GM12878 (cell line): ENCODE results near the gene CREB5.

Source experiments
- BHLHE40 ChIP-seq, 2 experiments: fragments of 450-650 bp in 1 of 2; IDR thresholded peaks; 2 replicates each; pipeline ENCODE4 v1.6.1; 2011 to 2017; ENCODE audit warnings: low read depth in 2 of 2, borderline replicate concordance in 1 of 2, improper control_type of control experiment in 1 of 2, low read length in 1 of 2, mild to moderate bottlenecking in 1 of 2
- EGR1 ChIP-seq, 2 experiments: IDR thresholded peaks; 1 replicate in 1 of 2; 2 replicates in 1 of 2; pipeline ENCODE4 v1.6.1; 2011 to 2012; ENCODE audit warnings: low read depth in 2 of 2, low read length in 2 of 2, borderline replicate concordance in 1 of 2, mild to moderate bottlenecking in 1 of 2, moderate library complexity in 1 of 2
- MEF2A ChIP-seq: IDR thresholded peaks from 2 replicates; pipeline ENCODE4 v1.6.1; 2011; ENCODE audit warnings: low read depth, mild to moderate bottlenecking, low read length, moderate library complexity; ENCODE audit not compliant: insufficient read depth
- RFX5 ChIP-seq: IDR thresholded peaks from 2 replicates; pipeline ENCODE4 v1.6.1; 2011; ENCODE audit warnings: low read depth, low read length, improper control_type of control experiment
- TF ChIP-seq, protein P1 (sequence below), 3 experiments: IDR thresholded peaks in 2 of 3; conservative IDR thresholded peaks in 1 of 3; 2 replicates each; pipeline ENCODE4 v1.5.1; 2011; ENCODE audit warnings: low read depth in 3 of 3, low read length in 3 of 3, mild to moderate bottlenecking in 3 of 3, control low read depth in 2 of 3, moderate library complexity in 2 of 3, inconsistent platforms in 1 of 3, mixed read lengths in 1 of 3; ENCODE audit not compliant: control insufficient read depth in 2 of 3, insufficient read depth in 1 of 3; ENCODE audit errors: extremely low read depth in 1 of 3
- TF ChIP-seq, protein P2 (sequence below): fragments of 450-650 bp; formaldehyde crosslinking; IDR thresholded peaks from 2 replicates; pipeline ENCODE4 v1.4.0; 2020; ENCODE audit warnings: mild to moderate bottlenecking, moderate library complexity

DNA sequence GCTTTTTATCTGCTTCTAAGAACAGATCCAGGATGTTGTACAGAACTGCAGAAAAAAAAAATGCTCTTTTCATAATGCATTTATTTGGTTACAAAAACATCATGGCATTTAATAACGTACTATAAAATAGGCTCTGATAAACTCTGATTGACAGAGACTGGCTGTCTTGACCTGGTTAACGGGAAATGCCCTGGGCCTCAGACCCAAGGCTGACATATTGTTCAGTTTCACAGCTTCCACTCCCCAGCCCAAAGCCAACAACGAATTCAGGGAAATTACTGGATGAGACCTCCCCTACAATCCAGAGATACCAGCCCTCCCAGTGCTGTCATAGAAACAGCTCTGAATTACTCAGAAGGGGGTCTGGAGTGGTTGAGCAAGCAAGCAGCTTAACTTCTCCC is 260.1 kb downstream of the CREB5 start:
- TF ChIP-seq, protein P1, sequence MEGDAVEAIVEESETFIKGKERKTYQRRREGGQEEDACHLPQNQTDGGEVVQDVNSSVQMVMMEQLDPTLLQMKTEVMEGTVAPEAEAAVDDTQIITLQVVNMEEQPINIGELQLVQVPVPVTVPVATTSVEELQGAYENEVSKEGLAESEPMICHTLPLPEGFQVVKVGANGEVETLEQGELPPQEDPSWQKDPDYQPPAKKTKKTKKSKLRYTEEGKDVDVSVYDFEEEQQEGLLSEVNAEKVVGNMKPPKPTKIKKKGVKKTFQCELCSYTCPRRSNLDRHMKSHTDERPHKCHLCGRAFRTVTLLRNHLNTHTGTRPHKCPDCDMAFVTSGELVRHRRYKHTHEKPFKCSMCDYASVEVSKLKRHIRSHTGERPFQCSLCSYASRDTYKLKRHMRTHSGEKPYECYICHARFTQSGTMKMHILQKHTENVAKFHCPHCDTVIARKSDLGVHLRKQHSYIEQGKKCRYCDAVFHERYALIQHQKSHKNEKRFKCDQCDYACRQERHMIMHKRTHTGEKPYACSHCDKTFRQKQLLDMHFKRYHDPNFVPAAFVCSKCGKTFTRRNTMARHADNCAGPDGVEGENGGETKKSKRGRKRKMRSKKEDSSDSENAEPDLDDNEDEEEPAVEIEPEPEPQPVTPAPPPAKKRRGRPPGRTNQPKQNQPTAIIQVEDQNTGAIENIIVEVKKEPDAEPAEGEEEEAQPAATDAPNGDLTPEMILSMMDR (IDR thresholded peaks at IDR 0.05 in 2 of 3, conservative IDR thresholded peaks at IDR 0.05 in 1 of 3; ENCODE audit: control insufficient read depth in 2 of 3, extremely low read depth in 1 of 3, insufficient read depth in 1 of 3, low read depth in 3 of 3, low read length in 3 of 3), result no peak
- TF ChIP-seq, protein P2, sequence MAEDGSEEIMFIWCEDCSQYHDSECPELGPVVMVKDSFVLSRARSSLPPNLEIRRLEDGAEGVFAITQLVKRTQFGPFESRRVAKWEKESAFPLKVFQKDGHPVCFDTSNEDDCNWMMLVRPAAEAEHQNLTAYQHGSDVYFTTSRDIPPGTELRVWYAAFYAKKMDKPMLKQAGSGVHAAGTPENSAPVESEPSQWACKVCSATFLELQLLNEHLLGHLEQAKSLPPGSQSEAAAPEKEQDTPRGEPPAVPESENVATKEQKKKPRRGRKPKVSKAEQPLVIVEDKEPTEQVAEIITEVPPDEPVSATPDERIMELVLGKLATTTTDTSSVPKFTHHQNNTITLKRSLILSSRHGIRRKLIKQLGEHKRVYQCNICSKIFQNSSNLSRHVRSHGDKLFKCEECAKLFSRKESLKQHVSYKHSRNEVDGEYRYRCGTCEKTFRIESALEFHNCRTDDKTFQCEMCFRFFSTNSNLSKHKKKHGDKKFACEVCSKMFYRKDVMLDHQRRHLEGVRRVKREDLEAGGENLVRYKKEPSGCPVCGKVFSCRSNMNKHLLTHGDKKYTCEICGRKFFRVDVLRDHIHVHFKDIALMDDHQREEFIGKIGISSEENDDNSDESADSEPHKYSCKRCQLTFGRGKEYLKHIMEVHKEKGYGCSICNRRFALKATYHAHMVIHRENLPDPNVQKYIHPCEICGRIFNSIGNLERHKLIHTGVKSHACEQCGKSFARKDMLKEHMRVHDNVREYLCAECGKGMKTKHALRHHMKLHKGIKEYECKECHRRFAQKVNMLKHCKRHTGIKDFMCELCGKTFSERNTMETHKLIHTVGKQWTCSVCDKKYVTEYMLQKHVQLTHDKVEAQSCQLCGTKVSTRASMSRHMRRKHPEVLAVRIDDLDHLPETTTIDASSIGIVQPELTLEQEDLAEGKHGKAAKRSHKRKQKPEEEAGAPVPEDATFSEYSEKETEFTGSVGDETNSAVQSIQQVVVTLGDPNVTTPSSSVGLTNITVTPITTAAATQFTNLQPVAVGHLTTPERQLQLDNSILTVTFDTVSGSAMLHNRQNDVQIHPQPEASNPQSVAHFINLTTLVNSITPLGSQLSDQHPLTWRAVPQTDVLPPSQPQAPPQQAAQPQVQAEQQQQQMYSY, result no peak
- TF ChIP-seq BHLHE40 (IDR thresholded peaks at IDR 0.05; ENCODE audit: borderline replicate concordance in 1 of 2, low read depth in 2 of 2, low read length in 1 of 2) (no peak), RFX5 (no peak), MEF2A (no peak), EGR1 (IDR thresholded peaks at IDR 0.05; ENCODE audit: borderline replicate concordance in 1 of 2, low read depth in 2 of 2, low read length in 2 of 2) (no peak)
